GM19452 (cell line): Measurements from ENCODE around the gene CYP4F22.
"Not testable (repeated sequence)": the region's sequence is repeated elsewhere in the genome, so short reads cannot be mapped to it uniquely, and the experiment has no call there.

Experiments
- ATAC-seq: cut with Tn5 transposase; IDR thresholded peaks from one replicate; pipeline ENCODE4 v1.9.1; 2021; ENCODE audit not compliant: unreplicated experiment

CYP4F22 gene

DNA sequence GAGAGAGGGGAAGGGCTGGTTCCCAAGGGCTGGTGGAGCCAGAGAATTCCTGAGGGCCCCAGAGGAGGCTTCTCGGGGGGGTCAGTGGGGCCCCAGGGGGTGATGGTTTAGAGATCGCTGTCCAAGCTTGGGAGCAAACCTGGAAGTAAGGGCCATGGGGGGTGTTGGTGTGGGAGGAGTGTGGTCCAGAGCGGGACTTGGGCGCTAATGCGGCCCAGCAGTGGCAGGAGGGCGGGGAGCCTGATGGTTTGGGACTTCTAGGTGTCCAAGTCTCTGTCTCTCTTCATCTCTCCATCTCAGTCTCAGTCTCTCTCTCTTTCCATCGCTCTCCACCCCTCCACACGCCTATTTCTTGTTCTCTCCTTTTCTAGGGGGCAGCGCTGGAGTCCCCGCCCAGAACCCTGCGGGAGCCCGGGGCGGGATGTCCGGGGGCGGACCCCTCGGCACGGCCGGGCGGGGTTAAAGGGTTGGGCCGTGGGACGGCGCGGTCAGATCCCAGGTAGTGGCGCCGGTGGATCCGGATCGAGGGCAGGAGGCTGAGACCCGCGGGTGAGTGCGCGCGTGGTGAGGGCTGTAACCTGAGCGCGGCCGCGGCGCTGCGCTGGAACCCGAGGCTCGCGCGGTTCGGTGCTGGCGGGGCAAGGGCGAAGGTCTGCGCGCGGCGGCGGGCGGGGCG lies at the start of gene CYP4F22:
Gene CYP4F22 (plus strand): TSS at position 491 of the 676 bp plus-strand sequence. CDS start 16,812 bp downstream, outside the sequence.
- ATAC-seq = no peak

DNA sequence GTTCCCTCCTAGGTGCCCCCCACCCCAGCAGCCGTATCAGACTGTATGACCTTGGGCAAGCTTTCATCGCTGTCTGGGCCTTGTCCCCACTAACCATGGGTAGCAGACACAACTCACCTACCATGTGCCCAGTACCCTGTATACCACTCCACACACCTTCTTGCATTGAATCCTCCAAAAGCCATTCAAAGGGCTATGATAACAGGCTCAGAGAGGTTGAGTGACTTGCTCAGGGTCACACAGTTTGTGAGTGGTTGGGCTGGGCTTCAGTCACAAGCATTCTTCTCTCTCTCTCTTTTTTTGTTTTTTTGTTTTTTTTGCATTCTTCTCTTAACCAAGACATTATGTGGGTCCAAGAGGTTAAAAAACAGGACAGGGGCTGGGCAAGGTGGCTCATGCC lies 46.6 kb upstream of the CYP4F22 start:
- no peak for ATAC-seq

GRCh38 chr19:15463861-15464371 lies 44.4 kb upstream of the CYP4F22 start:
- no peak for ATAC-seq

DNA sequence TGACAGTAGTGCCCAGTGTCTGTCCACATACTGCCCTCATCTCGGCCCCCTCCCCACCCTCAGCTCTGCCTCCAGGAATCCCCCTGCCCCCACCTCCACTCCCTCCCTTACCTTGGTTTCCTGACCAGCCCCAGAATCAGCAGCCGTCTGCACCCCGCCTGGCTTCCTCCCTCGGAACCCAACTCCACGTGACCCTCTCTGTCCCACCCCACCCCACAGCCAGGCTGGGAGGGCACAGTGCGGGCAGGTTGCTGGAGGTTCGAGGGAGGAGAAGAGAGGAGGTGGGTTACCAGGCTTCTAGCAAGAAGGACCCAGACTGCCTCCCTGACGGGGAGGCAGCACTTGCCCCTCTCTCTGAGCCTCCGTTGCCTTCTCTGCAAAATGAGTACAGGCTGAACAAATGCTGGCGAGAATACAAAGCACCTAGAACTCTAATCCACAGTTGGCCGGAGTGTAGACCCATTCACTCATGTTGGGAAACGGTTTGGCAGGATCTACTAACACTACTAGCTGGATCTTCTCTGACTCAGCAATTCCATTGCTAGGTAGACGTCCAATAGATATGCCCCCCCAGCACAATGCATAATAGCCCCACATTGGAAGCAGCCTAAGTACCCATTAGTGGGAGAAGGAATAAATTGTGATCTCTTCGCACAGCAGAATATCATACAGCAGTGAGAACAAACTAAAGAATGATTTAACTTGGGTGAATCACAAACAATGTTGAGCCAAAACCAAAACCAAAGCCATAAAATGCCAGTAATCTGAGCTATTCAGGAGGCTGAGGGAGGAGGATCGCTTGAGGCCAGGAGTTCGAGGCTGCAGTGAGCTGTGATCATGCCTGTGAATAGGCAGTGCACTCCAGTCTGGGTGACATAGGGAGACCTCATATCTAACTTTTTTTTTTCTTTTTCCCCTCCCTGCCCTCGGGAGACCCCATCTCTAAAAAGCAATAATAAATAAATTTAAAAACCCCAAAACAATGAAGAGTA lies 43.6 kb upstream of the CYP4F22 start, which contains the start of gene RASAL3:
Gene RASAL3 (minus strand): TSS at position 151 of the 992 bp plus-strand sequence. CDS start 186 bp downstream, outside the sequence.
- ATAC-seq = no peak

- peak; percentile 60 for ATAC-seq
Measured at GRCh38 chr19:15466851-15467733, 41.2 kb upstream of the CYP4F22 start.

DNA sequence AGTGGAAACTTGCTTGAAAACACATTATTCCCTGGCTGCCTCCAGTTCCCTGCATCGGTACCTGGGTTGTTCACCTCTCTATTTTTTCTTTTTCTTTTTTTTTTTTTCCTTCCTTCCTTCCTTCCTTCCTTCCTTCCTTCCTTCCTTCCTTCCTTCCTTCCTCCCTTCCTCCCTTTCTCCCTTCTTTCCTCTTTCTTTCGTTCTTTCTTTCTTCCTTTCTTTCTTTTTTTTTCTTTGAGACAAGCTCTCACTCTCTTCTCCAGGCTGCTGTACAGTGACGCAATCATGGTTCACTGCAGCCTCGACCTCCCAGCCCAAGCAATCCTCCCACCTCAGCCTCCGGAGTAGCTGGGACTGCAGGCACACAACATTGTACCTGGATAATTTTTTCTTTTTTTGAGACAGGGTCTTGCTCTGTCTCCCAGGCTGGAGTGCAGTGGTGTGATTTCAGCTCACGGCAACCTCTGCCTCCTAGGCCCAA lies 40.6 kb upstream of the CYP4F22 start:
- ATAC-seq = no peak

GRCh38 chr19:15468675-15469512 lies 39.4 kb upstream of the CYP4F22 start:
- no peak for ATAC-seq

GRCh38 chr19:15469513-15470297 lies 38.6 kb upstream of the CYP4F22 start:
- ATAC-seq = no peak

DNA sequence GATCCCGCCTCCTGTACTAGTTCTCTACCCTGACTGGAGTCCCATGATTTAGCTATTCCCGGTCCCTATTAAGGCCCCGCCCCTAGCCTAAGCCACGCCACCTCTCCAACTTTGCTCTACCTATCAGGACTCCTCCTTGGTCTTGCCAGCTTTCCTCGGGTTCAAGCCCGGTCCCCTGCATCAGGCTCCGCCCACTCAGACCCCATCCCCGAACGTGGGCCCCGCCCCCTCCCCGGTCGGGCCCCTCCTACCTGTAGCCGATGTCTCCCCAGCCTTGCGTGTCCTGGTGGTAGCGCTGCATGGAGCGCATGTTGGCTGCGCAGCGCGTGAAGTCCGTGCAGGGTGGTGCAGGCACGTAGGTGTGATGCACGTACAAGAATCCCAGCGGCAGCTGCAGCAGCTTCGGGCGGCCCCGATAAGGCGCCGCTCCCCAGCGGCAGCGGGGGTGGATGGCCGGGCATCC lies 36.7 kb upstream of the CYP4F22 start:
- ATAC-seq = no peak

DNA sequence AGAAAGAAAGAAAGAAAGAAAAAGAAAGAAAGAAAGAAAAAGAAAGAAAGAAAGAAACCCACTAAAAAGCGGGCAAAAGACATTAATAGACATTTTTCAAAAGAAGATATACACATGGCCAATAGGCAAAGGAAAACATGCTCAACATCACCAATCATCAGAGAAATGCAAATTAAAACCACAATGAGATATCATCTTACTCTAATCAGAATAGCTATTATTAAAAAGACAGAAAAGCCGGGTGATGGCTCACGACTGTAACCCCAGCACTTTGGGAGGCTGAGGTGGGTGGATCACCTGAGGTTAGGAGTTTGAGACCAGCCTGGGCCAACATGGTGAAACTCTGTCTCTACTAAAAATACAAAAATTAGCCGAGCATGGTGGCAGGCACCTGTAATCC lies 34.5 kb upstream of the CYP4F22 start:
- not testable (repeated sequence) for ATAC-seq

GRCh38 chr19:15475169-15475568 lies 33.2 kb upstream of the CYP4F22 start:
- ATAC-seq = no peak

GRCh38 chr19:15475611-15476010 lies 32.7 kb upstream of the CYP4F22 start:
- no peak for ATAC-seq

- no peak for ATAC-seq
Measured at GRCh38 chr19:15476325-15476724, 32.0 kb upstream of the CYP4F22 start.

DNA sequence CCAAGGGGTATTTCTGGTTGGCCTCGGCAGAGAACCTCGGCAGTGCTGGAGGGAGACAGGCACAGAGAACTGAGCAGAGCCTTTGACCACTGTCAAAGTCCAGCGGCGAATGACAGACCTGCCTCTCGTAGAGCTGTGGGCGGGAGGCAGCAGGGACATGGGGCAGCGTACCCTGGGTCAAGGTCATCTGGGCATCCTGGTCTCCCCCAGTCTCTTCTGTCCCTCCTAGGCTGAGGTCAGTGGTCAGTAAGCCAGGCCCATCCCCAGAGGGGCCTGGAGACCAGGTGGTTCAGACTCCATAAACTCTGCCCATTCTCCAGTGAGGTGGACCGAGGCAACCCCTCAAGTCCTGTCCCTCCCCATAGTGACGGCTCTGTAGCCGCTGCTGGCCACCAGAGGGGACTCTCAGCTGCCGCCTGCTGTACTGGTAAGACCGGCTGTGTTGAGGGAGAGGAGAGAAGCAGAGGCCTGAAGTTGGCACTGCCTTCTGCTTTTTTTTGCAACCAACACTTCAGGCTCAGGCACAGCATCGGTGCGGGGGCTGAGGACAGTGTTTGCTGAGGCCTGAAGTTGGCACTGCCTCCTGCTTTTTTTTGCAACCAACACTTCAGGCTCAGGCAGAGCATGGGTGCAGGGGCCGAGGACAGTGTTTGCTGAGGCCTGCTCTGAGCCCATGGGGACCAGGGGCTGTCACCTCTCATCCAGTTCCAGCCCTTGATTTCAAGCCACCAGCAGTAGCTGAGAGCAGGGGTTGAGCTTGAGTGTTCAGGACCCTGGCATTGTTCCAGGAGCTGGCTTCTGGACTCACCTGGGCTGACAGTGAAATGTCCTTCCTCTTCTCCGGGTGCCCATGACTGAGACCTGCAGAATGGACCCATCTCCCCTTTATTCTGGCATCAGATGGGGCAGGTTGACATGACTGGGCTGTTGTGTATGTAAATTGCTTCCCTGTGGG lies 28.7 kb upstream of the CYP4F22 start, which contains the start of gene PGLYRP2:
Gene PGLYRP2 (minus strand): TSS at position 111 of the 955 bp plus-strand sequence. CDS start 130 bp downstream, outside the sequence.
- ATAC-seq = no peak

DNA sequence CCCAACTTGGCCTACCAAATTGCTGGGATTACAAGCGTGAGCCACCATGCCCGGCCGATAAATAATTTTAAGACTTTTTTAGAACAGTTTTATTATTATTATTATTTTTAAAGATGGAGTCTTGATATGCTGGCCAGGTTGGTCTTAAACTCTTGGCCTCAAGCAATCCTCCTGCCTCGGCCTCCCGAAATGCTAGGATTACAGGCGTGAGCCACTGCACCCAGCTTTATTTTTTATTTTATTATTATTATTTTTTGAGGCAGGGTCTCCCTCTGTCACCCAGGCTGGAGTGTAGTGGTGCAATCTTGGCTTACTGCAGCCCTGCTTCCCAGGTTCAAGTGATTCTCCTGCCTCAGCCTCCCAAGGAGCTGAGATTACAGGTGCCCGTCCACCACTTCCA lies 27.3 kb upstream of the CYP4F22 start:
- not testable (repeated sequence) for ATAC-seq

DNA sequence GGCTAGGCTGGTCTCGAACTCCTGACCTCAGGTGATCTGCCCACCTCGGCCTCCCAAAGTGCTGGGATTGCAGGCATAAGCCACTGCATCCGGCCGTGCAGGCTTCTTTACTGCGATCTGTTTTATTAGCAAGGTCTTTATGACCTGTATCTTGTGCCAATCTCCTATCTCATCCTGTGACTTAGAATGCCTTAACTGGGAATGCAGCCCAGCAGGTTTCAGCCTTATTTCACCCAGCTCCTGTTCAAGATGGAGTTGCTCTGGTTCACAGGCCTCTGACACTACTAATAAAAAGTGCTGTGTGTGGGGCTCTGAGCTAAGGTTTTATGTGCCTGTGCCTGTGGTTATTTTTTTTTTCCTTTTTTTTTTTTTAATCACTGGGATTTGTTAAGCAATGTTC lies 22.6 kb upstream of the CYP4F22 start:
- ATAC-seq = not testable (repeated sequence)

DNA sequence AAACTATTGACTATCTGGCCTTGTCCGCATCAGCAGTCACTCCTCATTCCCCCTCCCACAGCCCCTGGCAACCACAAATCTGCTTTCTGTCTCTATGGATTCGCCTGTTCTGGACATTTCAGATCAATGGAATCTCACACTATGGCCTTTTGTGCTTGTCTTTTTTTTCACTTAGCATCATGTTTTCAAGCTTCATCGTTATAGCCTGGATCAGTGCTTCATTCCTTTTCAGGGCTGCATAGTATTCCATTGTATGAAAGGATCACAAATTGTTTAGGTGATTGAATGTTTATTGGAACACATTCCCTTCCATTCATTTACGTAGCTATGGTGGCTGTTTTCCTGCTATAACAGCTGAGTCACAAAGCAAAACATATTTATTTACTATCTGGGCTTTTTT lies 21.3 kb upstream of the CYP4F22 start:
- no peak for ATAC-seq
